H9 (cell line): ENCODE results near the gene FRAS1. TPM values are rescaled to one million over a fixed set of nuclear protein-coding genes. Genes with fewer than 3 reads are reported as not detected.

ENCODE experiments used
- DNase-seq: peaks from one replicate; pipeline ENCODE4 v3.0.0-alpha.2; 2017
- H2AFZ ChIP-seq: one replicate; pipeline ENCODE4 v1.6.1; 2013; ENCODE audit warnings: mild to moderate bottlenecking, low read length, control low read depth, moderate library complexity
- H2AK5ac ChIP-seq: 2 replicates; pipeline ENCODE4 v1.6.1; 2013; ENCODE audit warnings: low read length, control low read depth, mixed read lengths; ENCODE audit not compliant: insufficient read length
- H2BK120ac ChIP-seq: one replicate; pipeline ENCODE4 v1.6.1; 2013; ENCODE audit warnings: low read depth, mild to moderate bottlenecking, low read length, control low read depth, inconsistent platforms; ENCODE audit not compliant: poor library complexity, severe bottlenecking
- H2BK12ac ChIP-seq: 2 replicates; pipeline ENCODE4 v1.6.1; 2013; ENCODE audit warnings: low read length, control low read depth, mixed read lengths, low read depth; ENCODE audit not compliant: insufficient read length
- H2BK15ac ChIP-seq: 2 replicates; pipeline ENCODE4 v1.6.1; 2013; ENCODE audit warnings: low read depth, low read length, control low read depth
- H2BK20ac ChIP-seq: one replicate; pipeline ENCODE4 v1.6.1; 2013; ENCODE audit warnings: low read depth, mild to moderate bottlenecking, low read length, control low read depth, inconsistent platforms; ENCODE audit not compliant: poor library complexity, severe bottlenecking
- H2BK5ac ChIP-seq: 2 replicates; pipeline ENCODE4 v1.6.1; 2013; ENCODE audit warnings: low read length, control low read depth, mixed read lengths; ENCODE audit not compliant: insufficient read length
- H3K14ac ChIP-seq: 2 replicates; pipeline ENCODE4 v1.6.1; 2013; ENCODE audit warnings: low read length, control low read depth; ENCODE audit not compliant: insufficient read depth
- H3K18ac ChIP-seq: 2 replicates; pipeline ENCODE4 v1.6.1; 2013; ENCODE audit warnings: low read depth, mild to moderate bottlenecking, mixed read lengths, low read length, control low read depth; ENCODE audit not compliant: insufficient read length
- H3K23ac ChIP-seq: 2 replicates; pipeline ENCODE4 v1.6.1; 2013; ENCODE audit warnings: low read length, control low read depth, mixed read lengths, low read depth; ENCODE audit not compliant: insufficient read length
- H3K23me2 ChIP-seq: 2 replicates; pipeline ENCODE4 v1.6.1; 2013; ENCODE audit warnings: low read depth, mild to moderate bottlenecking, mixed read lengths, low read length, control low read depth; ENCODE audit not compliant: insufficient read length, poor library complexity, severe bottlenecking
- H3K27ac ChIP-seq: 2 replicates; pipeline ENCODE4 v1.5.1; 2013; ENCODE audit warnings: low read length, control low read depth, mixed read lengths, low read depth; ENCODE audit not compliant: insufficient read length
- H3K27me3 ChIP-seq: 2 replicates; pipeline ENCODE4 v1.6.1; 2013; ENCODE audit warnings: low read length, control low read depth, inconsistent platforms; ENCODE audit not compliant: insufficient read depth
- H3K4ac ChIP-seq: 2 replicates; pipeline ENCODE4 v1.6.1; 2013; ENCODE audit warnings: low read depth, mild to moderate bottlenecking, control low read depth, inconsistent platforms, low read length, moderate library complexity
- H3K4me1 ChIP-seq: 2 replicates; pipeline ENCODE4 v1.6.1; 2013; ENCODE audit warnings: low read length, control low read depth, inconsistent platforms; ENCODE audit not compliant: insufficient read depth
- H3K4me2 ChIP-seq: 2 replicates; pipeline ENCODE4 v1.6.1; 2013; ENCODE audit warnings: low read length, control low read depth, mixed read lengths; ENCODE audit not compliant: insufficient read length, insufficient read depth
- H3K56ac ChIP-seq: 2 replicates; pipeline ENCODE4 v1.6.1; 2013; ENCODE audit warnings: low read depth, mild to moderate bottlenecking, mixed read lengths, low read length, control low read depth; ENCODE audit not compliant: insufficient read length
- H3K79me1 ChIP-seq: 2 replicates; pipeline ENCODE4 v1.6.1; 2013; ENCODE audit warnings: low read depth, mild to moderate bottlenecking, moderate library complexity, low read length, control low read depth, inconsistent platforms; ENCODE audit not compliant: insufficient read depth, poor library complexity, severe bottlenecking
- H3K79me2 ChIP-seq: 2 replicates; pipeline ENCODE4 v1.6.1; 2013; ENCODE audit warnings: low read length, control low read depth, inconsistent platforms; ENCODE audit not compliant: insufficient read depth
- H3K9ac ChIP-seq: 2 replicates; pipeline ENCODE4 v1.6.1; 2013; ENCODE audit warnings: low read length, control low read depth, mixed read lengths; ENCODE audit not compliant: insufficient read length; ENCODE audit errors: extremely low read depth
- H3K9me3 ChIP-seq: one replicate; pipeline ENCODE4 v1.6.1; 2013; ENCODE audit warnings: low read depth, low read length, inconsistent platforms; ENCODE audit not compliant: control insufficient read depth
- H3T11ph ChIP-seq: one replicate; pipeline ENCODE4 v1.6.1; 2013; ENCODE audit warnings: mild to moderate bottlenecking, low read length, control low read depth, inconsistent platforms
- H4K20me1 ChIP-seq: one replicate; pipeline ENCODE4 v1.6.1; 2013; ENCODE audit not compliant: control insufficient read depth, insufficient read length, insufficient read depth
- H4K5ac ChIP-seq: 2 replicates; pipeline ENCODE4 v1.6.1; 2013; ENCODE audit warnings: low read depth, mild to moderate bottlenecking, mixed read lengths, low read length, control low read depth; ENCODE audit not compliant: insufficient read length
- H4K8ac ChIP-seq: replicated peaks from 2 replicates; pipeline ENCODE4 v1.6.1; 2013; ENCODE audit warnings: low read length, control low read depth, mixed read lengths, low read depth; ENCODE audit not compliant: insufficient read length
- H4K91ac ChIP-seq: 2 replicates; pipeline ENCODE4 v1.6.1; 2013; ENCODE audit warnings: low read depth, mild to moderate bottlenecking, moderate library complexity, mixed read lengths, low read length, control low read depth; ENCODE audit not compliant: insufficient read length
- H3K27ac Mint-ChIP-seq, 3 experiments: 2 replicates in 2 of 3; 3 replicates in 1 of 3; pipeline ENCODE4 v1.8.0; 2020 to 2021; ENCODE audit warnings: mixed read lengths in 3 of 3, mild to moderate bottlenecking in 1 of 3, moderate library complexity in 1 of 3
- H3K27me3 Mint-ChIP-seq: 2 replicates; pipeline ENCODE4 v1.8.0; 2021; ENCODE audit warnings: low read depth, mild to moderate bottlenecking, moderate library complexity, mixed read lengths
- H3K36me3 Mint-ChIP-seq, 3 experiments: 2 replicates in 2 of 3; 3 replicates in 1 of 3; pipeline ENCODE4 v1.8.0; 2020 to 2021; ENCODE audit warnings: low read depth in 3 of 3, mixed read lengths in 3 of 3; ENCODE audit not compliant: insufficient read depth in 1 of 3
- H3K4me1 Mint-ChIP-seq, 2 experiments: 2 replicates each; pipeline ENCODE4 v1.8.0; 2020; ENCODE audit warnings: mixed read lengths in 2 of 2
- H3K4me3 Mint-ChIP-seq, 2 experiments: 2 replicates in 1 of 2; 3 replicates in 1 of 2; pipeline ENCODE4 v1.8.0; 2020 to 2021; ENCODE audit warnings: mild to moderate bottlenecking in 2 of 2, mixed read lengths in 2 of 2, moderate library complexity in 1 of 2
- H3K9me3 Mint-ChIP-seq, 2 experiments: 2 replicates in 1 of 2; 3 replicates in 1 of 2; pipeline ENCODE4 v1.8.0; 2020; ENCODE audit warnings: mild to moderate bottlenecking in 2 of 2, mixed read lengths in 2 of 2, moderate library complexity in 1 of 2
- CTCF ChIP-seq: fragments of 200-600 bp; sonication (generic); conservative IDR thresholded peaks from 3 replicates; pipeline ENCODE4 v1.8.0; 2021; ENCODE audit warnings: antibody characterized with exemption, mild to moderate bottlenecking
- WGBS: extraction: QIAGEN DNeasy Blood & Tissue Kit; methylation state at CpG from one replicate; pipeline ENCODE4 v1.1.7; 2013; ENCODE audit warnings: missing lambda C conversion rate, low lambda C conversion rate, mixed read lengths; ENCODE audit not compliant: insufficient read length; ENCODE audit errors: extremely low coverage; 5-methylcytosine and 5-hydroxymethylcytosine counted together
- total RNA-seq: library from RNA; stranded (reverse); gene quantifications from 2 replicates; pipeline ENCODE4 v1.2.1, GENCODE V29; 2021

Gene FRAS1
- total RNA-seq, 1 experiment from 2014 or later: 58.5 TPM

- no peak overlapping the region for H2BK20ac ChIP-seq
- no peak overlapping the region for H3K27ac ChIP-seq
- no peak for DNase-seq
- H3K9ac ChIP-seq: no peak overlapping the region
- Mint-ChIP-seq H3K9me3 (no peaks in the 10 kb centered on the region), H3K4me1 (peaks cover 10 to 12% of the 10 kb centered on the region in 2 experiments), H3K27ac (no peak overlapping the region), H3K27me3 (no peaks in the 10 kb centered on the region), H3K36me3 (peaks cover 14 to 40% (median 33%) of the 10 kb centered on the region in 3 experiments; a peak in 6 of 7 replicates), H3K4me3 (no peak overlapping the region)
- H3K27me3 ChIP-seq: no peaks in the 10 kb centered on the region
- no peak overlapping the region for H3K4ac ChIP-seq
- no peak overlapping the region for H2BK5ac ChIP-seq
- H4K91ac ChIP-seq: no peak overlapping the region
- no peaks in the 10 kb centered on the region for H4K20me1 ChIP-seq
- H3K23me2 ChIP-seq: no peaks in the 10 kb centered on the region
- H4K5ac ChIP-seq: no peak overlapping the region
- no peak overlapping the region for H4K8ac ChIP-seq
- no peak overlapping the region for H2BK15ac ChIP-seq
- no peaks in the 10 kb centered on the region for H3K9me3 ChIP-seq
- no peak overlapping the region for H3K18ac ChIP-seq
- no peak overlapping the region for H2AFZ ChIP-seq
- H2BK120ac ChIP-seq: no peak overlapping the region
- no peak overlapping the region for H3K23ac ChIP-seq
- no peak overlapping the region for H2AK5ac ChIP-seq
- no peak overlapping the region for H3K4me2 ChIP-seq
- no peaks in the 10 kb centered on the region for H3K4me1 ChIP-seq
- no peak overlapping the region for H2BK12ac ChIP-seq
- H3T11ph ChIP-seq: no peak overlapping the region
- TF ChIP-seq CTCF: no peak
- H3K79me2 ChIP-seq: no peaks in the 10 kb centered on the region
- no peak overlapping the region for H3K56ac ChIP-seq
- no peak overlapping the region for H3K14ac ChIP-seq
- H3K79me1 ChIP-seq: no peaks in the 10 kb centered on the region
- no CpG with 5 or more reads among the region's 1 CpG for WGBS
These were observed 453.6 kb downstream of the FRAS1 start for GRCh38 chr4:78510681-78511080.
